ENCODE measurements around the gene DCHS1. TPM values are rescaled to one million over a fixed set of nuclear protein-coding genes. Genes with fewer than 3 reads are reported as not detected.

The DCHS1 gene
- total and polyA plus RNA-seq, 2 of the 13 experiments (the other 11 are each of a cell fraction or from before 2014, with no cell fraction given) = under 0.01 to 0.03 TPM

DNA sequence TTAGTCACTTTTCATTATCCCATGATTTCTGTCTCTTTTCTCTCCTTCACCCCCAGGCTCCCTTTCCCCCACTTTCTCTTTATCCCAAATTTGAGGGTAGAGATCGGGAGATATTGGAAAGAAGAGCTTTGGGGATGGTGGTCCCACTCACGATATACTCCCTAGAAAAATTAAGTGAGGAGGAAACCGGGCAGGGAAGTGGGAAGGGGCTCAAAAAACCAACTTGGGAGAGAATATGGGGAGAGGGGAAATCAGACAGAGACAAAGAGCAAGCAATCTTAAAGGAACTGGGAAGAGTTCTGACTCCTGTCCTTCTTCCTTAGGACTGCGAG is 941 bp upstream of the DCHS1 start:
- no peak overlapping the region for H2AFZ ChIP-seq (ENCODE audit: low read length)
- no TSS peak for BruUV-seq (replicated peaks)
- ATAC-seq (no peak), DNase-seq (ENCODE audit: low spot score) (no peak), FAIRE-seq (no peak)
- 12% methylated on average over 4 of the region's 4 CpGs for WGBS (ENCODE audit: low lambda C conversion rate)
- ChIA-PET POLR2A (no interaction called here), CTCF (ENCODE audit: low intra/inter-chr PET ratio, low total read pairs) (no interaction called here)
- in situ Hi-C loops (cut with HindIII; ENCODE audit: extremely low pct_ligation_motif_present, low pct_unique_long_range_greater_than_20kb) = no loop called here
- H3K4me2 ChIP-seq (ENCODE audit: low read depth, low read length) = no peak overlapping the region
- no peaks in the 10 kb centered on the region for H3K9me3 ChIP-seq (ENCODE audit: low read length)
- TF ChIP-seq MTA3 (CRISPR knock-in tag; IDR thresholded peaks at IDR 0.05) (no peak), NRL (CRISPR knock-in tag; IDR thresholded peaks at IDR 0.05; ENCODE audit: borderline replicate concordance) (no peak), ZNF598 (CRISPR knock-in tag; IDR thresholded peaks at IDR 0.05; ENCODE audit: borderline replicate concordance) (no peak), CBX1 (IDR thresholded peaks at IDR 0.05; ENCODE audit: low read depth) (no peak), ZNF790 (CRISPR knock-in tag; IDR thresholded peaks at IDR 0.05; ENCODE audit: borderline replicate concordance) (no peak)
- TF ChIP-seq, protein P1, sequence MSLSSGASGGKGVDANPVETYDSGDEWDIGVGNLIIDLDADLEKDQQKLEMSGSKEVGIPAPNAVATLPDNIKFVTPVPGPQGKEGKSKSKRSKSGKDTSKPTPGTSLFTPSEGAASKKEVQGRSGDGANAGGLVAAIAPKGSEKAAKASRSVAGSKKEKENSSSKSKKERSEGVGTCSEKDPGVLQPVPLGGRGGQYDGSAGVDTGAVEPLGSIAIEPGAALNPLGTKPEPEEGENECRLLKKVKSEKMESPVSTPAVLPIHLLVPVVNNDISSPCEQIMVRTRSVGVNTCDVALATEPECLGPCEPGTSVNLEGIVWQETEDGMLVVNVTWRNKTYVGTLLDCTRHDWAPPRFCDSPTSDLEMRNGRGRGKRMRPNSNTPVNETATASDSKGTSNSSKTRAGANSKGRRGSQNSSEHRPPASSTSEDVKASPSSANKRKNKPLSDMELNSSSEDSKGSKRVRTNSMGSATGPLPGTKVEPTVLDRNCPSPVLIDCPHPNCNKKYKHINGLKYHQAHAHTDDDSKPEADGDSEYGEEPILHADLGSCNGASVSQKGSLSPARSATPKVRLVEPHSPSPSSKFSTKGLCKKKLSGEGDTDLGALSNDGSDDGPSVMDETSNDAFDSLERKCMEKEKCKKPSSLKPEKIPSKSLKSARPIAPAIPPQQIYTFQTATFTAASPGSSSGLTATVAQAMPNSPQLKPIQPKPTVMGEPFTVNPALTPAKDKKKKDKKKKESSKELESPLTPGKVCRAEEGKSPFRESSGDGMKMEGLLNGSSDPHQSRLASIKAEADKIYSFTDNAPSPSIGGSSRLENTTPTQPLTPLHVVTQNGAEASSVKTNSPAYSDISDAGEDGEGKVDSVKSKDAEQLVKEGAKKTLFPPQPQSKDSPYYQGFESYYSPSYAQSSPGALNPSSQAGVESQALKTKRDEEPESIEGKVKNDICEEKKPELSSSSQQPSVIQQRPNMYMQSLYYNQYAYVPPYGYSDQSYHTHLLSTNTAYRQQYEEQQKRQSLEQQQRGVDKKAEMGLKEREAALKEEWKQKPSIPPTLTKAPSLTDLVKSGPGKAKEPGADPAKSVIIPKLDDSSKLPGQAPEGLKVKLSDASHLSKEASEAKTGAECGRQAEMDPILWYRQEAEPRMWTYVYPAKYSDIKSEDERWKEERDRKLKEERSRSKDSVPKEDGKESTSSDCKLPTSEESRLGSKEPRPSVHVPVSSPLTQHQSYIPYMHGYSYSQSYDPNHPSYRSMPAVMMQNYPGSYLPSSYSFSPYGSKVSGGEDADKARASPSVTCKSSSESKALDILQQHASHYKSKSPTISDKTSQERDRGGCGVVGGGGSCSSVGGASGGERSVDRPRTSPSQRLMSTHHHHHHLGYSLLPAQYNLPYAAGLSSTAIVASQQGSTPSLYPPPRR (CRISPR knock-in tag; IDR thresholded peaks at IDR 0.05; ENCODE audit: borderline replicate concordance) = no peak
- TF ChIP-seq, protein P2, sequence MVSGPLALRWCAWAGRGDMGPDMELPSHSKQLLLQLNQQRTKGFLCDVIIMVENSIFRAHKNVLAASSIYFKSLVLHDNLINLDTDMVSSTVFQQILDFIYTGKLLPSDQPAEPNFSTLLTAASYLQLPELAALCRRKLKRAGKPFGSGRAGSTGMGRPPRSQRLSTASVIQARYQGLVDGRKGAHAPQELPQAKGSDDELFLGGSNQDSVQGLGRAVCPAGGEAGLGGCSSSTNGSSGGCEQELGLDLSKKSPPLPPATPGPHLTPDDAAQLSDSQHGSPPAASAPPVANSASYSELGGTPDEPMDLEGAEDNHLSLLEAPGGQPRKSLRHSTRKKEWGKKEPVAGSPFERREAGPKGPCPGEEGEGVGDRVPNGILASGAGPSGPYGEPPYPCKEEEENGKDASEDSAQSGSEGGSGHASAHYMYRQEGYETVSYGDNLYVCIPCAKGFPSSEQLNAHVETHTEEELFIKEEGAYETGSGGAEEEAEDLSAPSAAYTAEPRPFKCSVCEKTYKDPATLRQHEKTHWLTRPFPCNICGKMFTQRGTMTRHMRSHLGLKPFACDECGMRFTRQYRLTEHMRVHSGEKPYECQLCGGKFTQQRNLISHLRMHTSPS (CRISPR knock-in tag; IDR thresholded peaks at IDR 0.05; ENCODE audit: low read depth) = no peak
- no peaks in the 10 kb centered on the region for H3K79me2 ChIP-seq (ENCODE audit: insufficient read depth, low read length)
- no peaks in the 10 kb centered on the region for H3K36me3 ChIP-seq (replicated peaks in 1 of 2; ENCODE audit: control insufficient read depth in 1 of 2, insufficient read depth in 2 of 2, low read length in 2 of 2)
- no peak overlapping the region for H3K4me3 ChIP-seq (replicated peaks in 1 of 3; ENCODE audit: insufficient read depth in 1 of 3, low read depth in 2 of 3, low read length in 3 of 3)
- no peaks in the 10 kb centered on the region for H4K20me1 ChIP-seq (ENCODE audit: insufficient read depth, low read length)
- intact Hi-C loops (cut with micrococcal nuclease; ENCODE audit: unreplicated experiment) = no loop called here
- peaks cover 14 to 74% of the 10 kb centered on the region in 2 experiments for H3K27me3 ChIP-seq (ENCODE audit: control insufficient read depth in 1 of 2, insufficient read depth in 2 of 2, low read length in 2 of 2)
- peaks cover 12% of the 10 kb centered on the region for H3K4me1 ChIP-seq (ENCODE audit: insufficient read depth, low read length)
- H3K9ac ChIP-seq (ENCODE audit: insufficient read depth, low read depth, low read length) = no peak overlapping the region
- no peak overlapping the region for H3K27ac ChIP-seq (ENCODE audit: extremely low read length, insufficient read depth, low read length)
